ENCODE results near the gene CCL24. TPM values are rescaled to one million over a fixed set of nuclear protein-coding genes. Genes with fewer than 3 reads are reported as not detected.
"Not testable (repeated sequence)": the region's sequence is repeated elsewhere in the genome, so short reads cannot be mapped to it uniquely, and the experiment has no call there.

Gene CCL24
- total RNA-seq, 2 donors from 2014 or later: not detected

- no peak overlapping the region for H3K27ac ChIP-seq (ENCODE audit: low read depth, low read length)
- Mint-ChIP-seq H3K36me3 (ENCODE audit: low read depth) (peaks cover 41% of the 10 kb centered on the region), H3K4me1 (peaks cover 14% of the 10 kb centered on the region), H3K9me3 (no peaks in the 10 kb centered on the region), H3K27me3 (ENCODE audit: insufficient read depth) (no peaks in the 10 kb centered on the region), H3K27ac (no peak overlapping the region), H3K4me3 (no peak overlapping the region)
- no peak for TF ChIP-seq CTCF (conservative IDR thresholded peaks at IDR 0.05)
- H3K9ac ChIP-seq (ENCODE audit: extremely low read depth, low read length, poor library complexity, severe bottlenecking): no peak overlapping the region
- peaks cover 46% of the 10 kb centered on the region for H3K36me3 ChIP-seq (ENCODE audit: control insufficient read depth, insufficient read depth, low read length)
- no peak for DNase-seq
- no peaks in the 10 kb centered on the region for H3K27me3 ChIP-seq (ENCODE audit: control insufficient read depth, insufficient read depth, low read length, poor library complexity, severe bottlenecking)
- no peak overlapping the region for H3K4me3 ChIP-seq (ENCODE audit: low read length)
- H3K4me1 ChIP-seq (ENCODE audit: control insufficient read depth, insufficient read depth, low read length): peaks cover 7% of the 10 kb centered on the region
- 83 to 100% methylated on average over 1 to 9 of the region's 9 CpGs for WGBS, 2 experiments (ENCODE audit: insufficient coverage in 1 of 2, insufficient read length in 1 of 2)
- no peaks in the 10 kb centered on the region for H3K9me3 ChIP-seq (ENCODE audit: control insufficient read depth, low read length)
Observed at GRCh38 chr7:75795831-75796285, 17.7 kb downstream of the CCL24 start.

DNA sequence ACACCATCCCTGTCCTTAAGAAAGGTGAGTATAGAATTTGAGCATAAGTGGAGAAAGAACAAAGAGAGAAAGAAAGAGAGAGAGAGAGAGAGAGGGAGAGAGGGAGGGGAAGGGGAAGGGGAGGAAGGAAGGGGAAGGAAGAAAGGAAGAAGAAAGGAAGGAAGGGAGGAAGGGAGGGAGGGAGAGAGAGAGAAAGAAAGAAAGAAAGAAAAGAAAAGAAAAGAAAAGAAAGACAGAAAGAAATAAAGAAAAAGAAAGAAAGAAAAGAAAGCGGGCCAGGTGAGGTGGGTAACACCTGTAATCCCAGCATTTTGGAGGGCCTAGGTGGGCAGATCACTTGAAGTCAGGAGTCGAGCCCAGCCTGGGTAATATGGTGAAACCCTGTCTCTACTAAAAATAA lies 19.9 kb downstream of the CCL24 start:
- peaks cover 7% of the 10 kb centered on the region for H3K4me1 ChIP-seq (ENCODE audit: control insufficient read depth, insufficient read depth, low read length)
- no peak overlapping the region for H3K9ac ChIP-seq (ENCODE audit: extremely low read depth, low read length, poor library complexity, severe bottlenecking)
- Mint-ChIP-seq H3K27me3 (ENCODE audit: insufficient read depth) (no peaks in the 10 kb centered on the region), H3K4me3 (no peak overlapping the region), H3K4me1 (peaks cover 14% of the 10 kb centered on the region), H3K36me3 (ENCODE audit: low read depth) (peaks cover 38% of the 10 kb centered on the region), H3K27ac (no peak overlapping the region), H3K9me3 (no peaks in the 10 kb centered on the region)
- H3K9me3 ChIP-seq (ENCODE audit: control insufficient read depth, low read length): no peaks in the 10 kb centered on the region
- H3K27me3 ChIP-seq (ENCODE audit: control insufficient read depth, insufficient read depth, low read length, poor library complexity, severe bottlenecking): no peaks in the 10 kb centered on the region
- no peak for DNase-seq
- WGBS, 2 experiments (ENCODE audit: insufficient coverage in 1 of 2, insufficient read length in 1 of 2): 86 to 94% methylated on average over 2 of the region's 2 CpGs
- no peak overlapping the region for H3K4me3 ChIP-seq (ENCODE audit: low read length)
- peaks cover 42% of the 10 kb centered on the region for H3K36me3 ChIP-seq (ENCODE audit: control insufficient read depth, insufficient read depth, low read length)
- no peak overlapping the region for H3K27ac ChIP-seq (ENCODE audit: low read depth, low read length)
- no peak for TF ChIP-seq CTCF (conservative IDR thresholded peaks at IDR 0.05)

DNA sequence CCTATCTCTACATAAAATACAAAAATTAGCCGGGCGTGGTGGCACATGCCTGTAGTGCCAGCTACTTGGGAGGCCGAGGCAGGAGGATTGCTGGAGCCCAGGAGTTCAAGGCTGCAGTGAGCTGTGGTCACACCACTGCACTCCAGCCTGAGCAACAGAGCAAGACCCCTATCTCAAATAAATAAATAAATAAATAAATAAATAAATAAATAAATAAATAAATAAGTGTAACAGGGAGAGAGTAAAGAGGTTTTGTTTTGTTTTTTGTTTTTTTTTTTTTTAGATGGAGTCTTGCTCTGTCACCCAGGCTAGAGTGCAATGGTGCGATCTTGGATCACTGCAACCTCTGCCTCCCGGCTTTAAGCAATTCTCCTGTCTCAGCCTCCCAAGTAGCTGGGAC lies 21.0 kb downstream of the CCL24 start:
- WGBS, 2 experiments (ENCODE audit: insufficient coverage in 1 of 2, insufficient read length in 1 of 2): 96% methylated on average over 5 of the region's 5 CpGs; no CpG with 5 or more reads in 1 of the 2 experiments
- H3K4me1 Mint-ChIP-seq: peaks cover 13% of the 10 kb centered on the region
- H3K4me3 Mint-ChIP-seq; H3K9me3 ChIP-seq (ENCODE audit: control insufficient read depth, low read length); DNase-seq; H3K4me3 ChIP-seq (ENCODE audit: low read length); H3K9me3 Mint-ChIP-seq; H3K4me1 ChIP-seq (ENCODE audit: control insufficient read depth, insufficient read depth, low read length); H3K27me3 ChIP-seq (ENCODE audit: control insufficient read depth, insufficient read depth, low read length, poor library complexity, severe bottlenecking); H3K27ac ChIP-seq (ENCODE audit: low read depth, low read length); H3K27me3 Mint-ChIP-seq (ENCODE audit: insufficient read depth); H3K9ac ChIP-seq (ENCODE audit: extremely low read depth, low read length, poor library complexity, severe bottlenecking); H3K27ac Mint-ChIP-seq: not testable (repeated sequence)
- H3K36me3 Mint-ChIP-seq (ENCODE audit: low read depth): peaks cover 29% of the 10 kb centered on the region
- H3K36me3 ChIP-seq (ENCODE audit: control insufficient read depth, insufficient read depth, low read length): peaks cover 31% of the 10 kb centered on the region

GRCh38 chr7:75789361-75789924 lies 24.2 kb downstream of the CCL24 start:
- Histone ChIP-seq H3K4me3 (ENCODE audit: low read length) (no peak overlapping the region), H3K4me1 (ENCODE audit: control insufficient read depth, insufficient read depth, low read length) (no peaks in the 10 kb centered on the region), H3K9ac (ENCODE audit: extremely low read depth, low read length, poor library complexity, severe bottlenecking) (no peak overlapping the region), H3K9me3 (ENCODE audit: control insufficient read depth, low read length) (no peaks in the 10 kb centered on the region), H3K36me3 (ENCODE audit: control insufficient read depth, insufficient read depth, low read length) (peaks cover 56% of the 10 kb centered on the region), H3K27me3 (ENCODE audit: control insufficient read depth, insufficient read depth, low read length, poor library complexity, severe bottlenecking) (no peaks in the 10 kb centered on the region), H3K27ac (ENCODE audit: low read depth, low read length) (no peak overlapping the region)
- DNase-seq: no peak
- peaks cover 3% of the 10 kb centered on the region for H3K4me1 Mint-ChIP-seq
- H3K27ac Mint-ChIP-seq: no peak overlapping the region
- no peaks in the 10 kb centered on the region for H3K9me3 Mint-ChIP-seq
- no peak overlapping the region for H3K4me3 Mint-ChIP-seq
- no peaks in the 10 kb centered on the region for H3K27me3 Mint-ChIP-seq (ENCODE audit: insufficient read depth)
- TF ChIP-seq CTCF (conservative IDR thresholded peaks at IDR 0.05): no peak
- H3K36me3 Mint-ChIP-seq (ENCODE audit: low read depth): peaks cover 25% of the 10 kb centered on the region
- 88 to 100% methylated on average over 2 to 3 of the region's 3 CpGs for WGBS, 2 experiments (ENCODE audit: insufficient coverage in 1 of 2, insufficient read length in 1 of 2)

DNA sequence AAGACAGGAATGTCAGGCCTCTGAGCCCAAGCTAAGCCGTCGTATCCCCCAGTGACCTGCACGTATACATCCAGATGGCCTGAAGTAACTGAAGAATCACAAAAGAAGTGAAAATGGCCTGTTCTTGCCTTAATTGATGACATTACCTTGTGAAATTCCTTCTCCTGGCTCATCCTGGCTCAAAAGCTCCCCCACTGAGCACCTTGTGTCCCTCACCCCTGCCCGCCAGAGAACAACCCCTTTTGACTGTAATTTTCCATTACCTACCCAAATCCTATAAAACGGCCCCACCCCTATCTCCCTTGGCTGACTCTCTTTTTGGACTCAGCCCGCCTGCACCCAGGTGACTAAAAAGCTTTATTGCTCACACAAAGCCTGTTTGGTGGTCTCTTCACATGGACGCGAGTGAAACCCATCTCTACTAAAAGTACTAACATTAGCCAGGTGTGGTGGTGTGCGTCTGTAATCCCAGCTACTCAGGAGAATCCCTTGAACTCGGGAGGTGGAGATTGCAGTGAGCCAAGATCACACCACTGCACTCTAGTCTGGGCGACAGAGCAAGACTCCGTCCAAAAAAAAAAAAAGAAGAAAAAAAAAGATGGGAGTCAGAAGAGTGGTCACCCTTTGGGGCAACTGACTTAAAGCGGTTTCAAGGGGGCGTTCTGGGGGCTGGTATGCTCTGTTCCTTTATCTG lies 25.3 kb downstream of the CCL24 start:
- H3K4me1 ChIP-seq (ENCODE audit: control insufficient read depth, insufficient read depth, low read length); H3K27me3 Mint-ChIP-seq (ENCODE audit: insufficient read depth); H3K9me3 ChIP-seq (ENCODE audit: control insufficient read depth, low read length); H3K9ac ChIP-seq (ENCODE audit: extremely low read depth, low read length, poor library complexity, severe bottlenecking); H3K4me3 Mint-ChIP-seq; H3K9me3 Mint-ChIP-seq; H3K27ac Mint-ChIP-seq; H3K4me1 Mint-ChIP-seq; H3K4me3 ChIP-seq (ENCODE audit: low read length); H3K27ac ChIP-seq (ENCODE audit: low read depth, low read length); H3K27me3 ChIP-seq (ENCODE audit: control insufficient read depth, insufficient read depth, low read length, poor library complexity, severe bottlenecking): not testable (repeated sequence)
- peak; percentile 80 for DNase-seq
- peaks cover 21% of the 10 kb centered on the region for H3K36me3 Mint-ChIP-seq (ENCODE audit: low read depth)
- 38 to 46% methylated on average over 11 to 14 of the region's 14 CpGs for WGBS, 2 experiments (ENCODE audit: insufficient coverage in 1 of 2, insufficient read length in 1 of 2)
- peaks cover 61% of the 10 kb centered on the region for H3K36me3 ChIP-seq (ENCODE audit: control insufficient read depth, insufficient read depth, low read length)

Data from endodermal cell (in vitro differentiated cells).